Islet of Langerhans (tissue), 1 donor: ENCODE measurements around the gene NELL1.
A peak's percentile ranks its signal among the peaks of the same experiment; 100 is the strongest.

Source experiments
- FAIRE-seq: peaks from one replicate; lab custom pipeline; 2011; peaks lifted over from hg19 to GRCh38; lab: Jason Lieb, UNC

Gene NELL1

GRCh38 chr11:21566521-21567117 lies 897.2 kb downstream of the NELL1 start:
- FAIRE-seq: no peak

GRCh38 chr11:21567645-21568290 lies 898.4 kb downstream of the NELL1 start:
- peak; percentile 97 for FAIRE-seq

DNA sequence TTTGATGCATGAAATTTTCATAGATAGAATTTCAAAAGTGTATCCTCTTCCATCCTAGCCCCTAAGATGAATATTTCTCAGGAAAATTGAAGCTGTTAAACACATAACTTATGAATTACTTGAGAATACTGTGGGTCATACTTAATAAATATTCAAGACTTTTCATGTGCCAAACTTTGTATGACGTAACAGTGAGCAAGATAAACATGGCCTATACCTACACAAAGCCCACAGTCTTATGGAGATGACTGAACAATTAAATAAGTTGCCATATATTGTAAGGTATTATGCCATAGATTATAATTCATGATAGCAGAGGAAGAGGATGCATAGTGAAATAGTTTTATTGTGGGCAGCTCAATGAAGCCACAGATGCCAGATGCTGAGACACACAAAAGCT lies 902.8 kb downstream of the NELL1 start:
- no peak for FAIRE-seq

DNA sequence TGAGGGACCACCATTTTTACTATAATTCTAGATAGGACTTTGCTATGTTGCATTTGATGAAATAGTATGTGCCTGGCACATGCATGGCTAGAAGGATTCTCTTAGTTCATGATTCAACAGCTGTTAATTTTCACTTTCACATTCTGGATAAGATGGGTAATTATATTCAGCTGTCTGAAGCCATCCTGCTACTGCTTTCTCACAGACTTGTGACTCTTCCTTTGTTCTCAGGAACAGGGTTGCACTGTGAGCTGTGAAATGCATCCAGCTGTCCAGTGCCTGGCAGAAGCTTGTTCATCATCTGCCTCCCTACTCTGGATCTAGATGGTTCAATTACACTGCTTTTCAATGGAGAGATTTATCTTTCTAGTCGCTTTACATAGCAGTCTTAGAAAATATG lies 913.4 kb downstream of the NELL1 start:
- FAIRE-seq: no peak

DNA sequence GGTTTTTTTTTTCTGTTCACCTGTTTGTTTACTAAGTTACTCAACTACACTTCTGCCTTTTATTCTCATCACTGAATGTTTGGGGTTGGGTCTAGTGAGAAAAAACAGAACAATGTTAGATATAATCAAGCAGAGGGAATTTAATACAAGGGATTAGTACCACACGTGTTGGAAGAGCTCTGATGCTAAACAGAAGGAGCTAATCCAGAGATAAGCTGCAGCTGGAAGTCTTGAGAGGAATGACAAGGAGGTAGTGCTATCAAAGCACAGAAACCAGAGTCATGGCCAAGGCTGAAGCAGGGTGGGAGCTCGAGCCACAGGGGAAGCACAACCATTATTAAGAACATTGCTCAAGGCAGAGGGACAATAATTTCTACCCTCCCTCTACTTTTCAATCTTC lies 919.4 kb downstream of the NELL1 start:
- no peak for FAIRE-seq

DNA sequence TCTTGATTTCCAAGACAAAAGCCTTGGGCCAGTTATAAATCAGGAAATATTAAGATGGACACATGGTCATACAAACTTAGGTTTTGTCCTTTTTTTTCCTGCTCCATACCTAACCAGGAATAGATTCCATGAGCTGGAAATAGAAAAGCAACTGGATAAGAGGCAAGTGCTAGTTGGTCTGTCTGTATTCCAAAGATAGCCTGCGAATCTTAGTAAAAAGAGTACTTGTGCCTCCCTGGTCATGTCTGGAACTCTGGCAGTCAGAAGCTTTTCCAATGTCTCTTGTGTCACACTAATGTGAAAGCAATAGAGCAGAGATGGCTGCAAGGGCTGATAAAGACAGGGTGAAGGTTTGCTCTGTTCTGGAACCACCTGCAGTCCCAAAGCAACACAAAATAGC lies 933.3 kb downstream of the NELL1 start:
- FAIRE-seq: no peak

DNA sequence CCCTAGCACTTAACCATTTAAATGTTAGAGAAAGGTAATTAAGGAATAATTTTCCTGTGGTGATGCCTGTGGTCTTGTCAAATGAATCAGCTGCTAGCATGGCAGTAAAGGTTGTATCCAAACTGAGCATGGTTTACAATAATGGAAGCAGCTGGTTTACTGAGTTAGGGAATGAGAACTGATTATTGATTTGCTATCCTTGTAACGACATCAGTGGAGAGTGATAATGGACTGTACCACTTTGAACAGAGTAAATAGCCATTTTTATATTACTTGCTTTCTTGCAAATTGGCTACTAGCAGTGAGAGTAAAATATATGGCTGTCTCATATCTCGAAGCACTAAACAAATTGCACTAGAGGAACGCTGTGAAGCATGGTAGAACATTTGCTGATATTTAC lies 934.5 kb downstream of the NELL1 start:
- FAIRE-seq: no peak

GRCh38 chr11:21604564-21604963 lies 935.2 kb downstream of the NELL1 start:
- no peak for FAIRE-seq

- no peak for FAIRE-seq
Observed at GRCh38 chr11:21612326-21612725, 942.9 kb downstream of the NELL1 start.

- no peak for FAIRE-seq
Observed at GRCh38 chr11:21614961-21615360, 945.6 kb downstream of the NELL1 start.

- FAIRE-seq: no peak
Observed at GRCh38 chr11:21615955-21616371, 946.6 kb downstream of the NELL1 start.

DNA sequence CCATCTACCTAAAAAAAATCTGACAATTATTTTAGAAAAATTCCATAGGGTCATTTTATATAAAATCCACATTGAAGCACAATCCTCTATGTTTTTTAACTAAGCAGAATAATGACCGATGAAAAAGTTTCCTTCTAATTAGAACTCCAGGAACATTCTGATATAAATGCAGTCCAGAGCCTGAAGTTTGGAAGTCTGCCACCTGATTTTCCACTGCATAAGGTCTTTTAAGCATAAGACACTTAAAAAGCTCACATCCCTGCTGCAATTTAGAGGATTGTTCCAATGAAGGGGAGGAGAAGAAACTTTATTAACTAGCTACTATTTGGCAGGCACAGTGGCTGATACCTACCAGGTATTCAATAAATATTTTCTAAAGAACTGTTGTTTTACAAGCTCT lies 953.2 kb downstream of the NELL1 start:
- FAIRE-seq: no peak

DNA sequence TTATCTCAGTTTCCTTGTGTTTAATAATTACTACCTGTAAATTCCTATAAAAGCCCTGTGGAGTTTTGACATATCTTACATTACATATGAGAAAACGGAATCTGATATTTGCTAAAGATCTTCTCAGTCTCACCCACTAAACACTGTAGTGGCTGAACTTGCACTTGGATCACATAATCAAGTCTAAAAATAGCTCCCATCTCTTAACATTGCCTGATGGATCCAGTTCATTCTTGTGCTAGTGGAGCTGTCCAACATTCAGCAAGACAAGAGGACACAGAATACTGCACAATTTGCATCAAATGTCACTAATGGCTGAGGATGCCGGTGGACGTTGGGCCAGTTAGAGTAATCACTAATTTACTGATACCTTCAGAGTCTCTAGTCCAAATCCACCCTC lies 953.6 kb downstream of the NELL1 start:
- FAIRE-seq: no peak
